Fibroblast of lung (primary cell): ENCODE measurements around the gene UGT3A2. TPM values are rescaled to one million over a fixed set of nuclear protein-coding genes. Genes with fewer than 3 reads are reported as not detected.

Source experiments
- DNase-seq, 2 donors: peaks; one replicate each; pipeline versions ENCODE4 v3.0.0 to v3.0.0-alpha.2; 2010; ENCODE audit warnings: low read depth in 2 of 2
- H2AFZ ChIP-seq: 2 replicates; pipeline ENCODE4 v1.5.1; 2012; ENCODE audit warnings: low read length, control low read depth, inconsistent platforms
- H3K27ac ChIP-seq: 2 replicates; pipeline ENCODE4 v1.5.1; 2011; ENCODE audit warnings: low read length, control low read depth; ENCODE audit not compliant: insufficient read depth
- H3K27me3 ChIP-seq: 2 replicates; pipeline ENCODE4 v1.5.1; 2011; ENCODE audit warnings: mild to moderate bottlenecking, low read length; ENCODE audit not compliant: control insufficient read depth, insufficient read depth
- H3K36me3 ChIP-seq: 2 replicates; pipeline ENCODE4 v1.5.1; 2011; ENCODE audit warnings: low read length; ENCODE audit not compliant: control insufficient read depth, insufficient read depth
- H3K4me1 ChIP-seq: 2 replicates; pipeline ENCODE4 v1.5.1; 2011; ENCODE audit warnings: low read length; ENCODE audit not compliant: control insufficient read depth, insufficient read depth; ENCODE audit errors: extremely low read depth
- H3K4me2 ChIP-seq: 2 replicates; pipeline ENCODE4 v1.5.1; 2011; ENCODE audit warnings: low read length, control low read depth; ENCODE audit not compliant: insufficient read depth; ENCODE audit errors: extremely low read depth
- H3K4me3 ChIP-seq, 4 experiments: fragments of 200-600 bp in 1 of 4; sonication (generic) in 1 of 4; replicated peaks in 1 of 4; 2 replicates each; pipeline ENCODE4 v1.5.1; 2011 to 2016; ENCODE audit warnings: low read length in 4 of 4, low read depth in 3 of 4, mild to moderate bottlenecking in 3 of 4, control low read depth in 2 of 4, inconsistent platforms in 1 of 4, mixed read lengths in 1 of 4; ENCODE audit not compliant: insufficient read depth in 1 of 4; ENCODE audit errors: control extremely low read depth in 1 of 4
- H3K79me2 ChIP-seq: 2 replicates; pipeline ENCODE4 v1.5.1; 2012; ENCODE audit warnings: mild to moderate bottlenecking, low read length, inconsistent platforms; ENCODE audit not compliant: control insufficient read depth, insufficient read depth
- H3K9ac ChIP-seq: 2 replicates; pipeline ENCODE4 v1.5.1; 2011; ENCODE audit warnings: mild to moderate bottlenecking, low read length, control low read depth; ENCODE audit not compliant: insufficient read depth
- H3K9me3 ChIP-seq: 2 replicates; pipeline ENCODE4 v1.5.1; 2012; ENCODE audit warnings: low read depth, low read length; ENCODE audit not compliant: control insufficient read depth, insufficient read depth
- H4K20me1 ChIP-seq: 2 replicates; pipeline ENCODE4 v1.5.1; 2011; ENCODE audit warnings: low read length; ENCODE audit not compliant: control insufficient read depth, insufficient read depth; ENCODE audit errors: extremely low read depth
- CTCF ChIP-seq, 2 donors: IDR thresholded peaks in 1 of 2; conservative IDR thresholded peaks in 1 of 2; 1 replicate in 1 of 2; 2 replicates in 1 of 2; pipeline ENCODE4 v1.5.1; 2011 to 2012; ENCODE audit warnings: low read length in 2 of 2, control low read depth in 1 of 2, inconsistent platforms in 1 of 2, low read depth in 1 of 2, mild to moderate bottlenecking in 1 of 2
- EZH2 ChIP-seq: IDR thresholded peaks from 2 replicates; pipeline ENCODE4 v1.5.1; 2012; ENCODE audit warnings: low read length, control low read depth, mild to moderate bottlenecking; ENCODE audit errors: missing control alignments
- polyA plus RNA-seq, 2 donors: library from polyadenylated mRNA; depleted of rRNA in 1 of 2; stranded (reverse) in 1 of 2; unstranded in 1 of 2; fragments of >200 nt; gene quantifications; 2 replicates each; pipeline ENCODE4 v1.2.1, GENCODE V29; 2011 to 2012; ENCODE audit warnings: missing spikeins in 1 of 2
- total RNA-seq: library from RNA; depleted of rRNA; stranded (reverse); fragments of >200 nt; gene quantifications from 2 replicates; pipeline ENCODE4 v1.2.1, GENCODE V29; 2014

UGT3A2 gene
- total and polyA plus RNA-seq, 2 donors (not counting 1 experiment from before 2014, with no cell fraction given), result not detected

GRCh38 chr5:36029914-36030313 is 36.8 kb downstream of the UGT3A2 start:
- Histone ChIP-seq H3K9me3 (no peaks in the 10 kb centered on the region), H3K4me1 (no peaks in the 10 kb centered on the region), H3K27ac (no peak overlapping the region), H3K4me3 (no peak overlapping the region), H3K4me2 (no peak overlapping the region), H3K36me3 (no peaks in the 10 kb centered on the region), H2AFZ (no peak overlapping the region), H3K27me3 (no peaks in the 10 kb centered on the region), H4K20me1 (no peaks in the 10 kb centered on the region), H3K79me2 (no peaks in the 10 kb centered on the region), H3K9ac (no peak overlapping the region)
- TF ChIP-seq EZH2 (no peak), CTCF (conservative IDR thresholded peaks at IDR 0.05 in 1 of 2, IDR thresholded peaks at IDR 0.05 in 1 of 2; ENCODE audit: low read depth in 1 of 2, low read length in 2 of 2) (no peak)
- DNase-seq, result no peak

DNA sequence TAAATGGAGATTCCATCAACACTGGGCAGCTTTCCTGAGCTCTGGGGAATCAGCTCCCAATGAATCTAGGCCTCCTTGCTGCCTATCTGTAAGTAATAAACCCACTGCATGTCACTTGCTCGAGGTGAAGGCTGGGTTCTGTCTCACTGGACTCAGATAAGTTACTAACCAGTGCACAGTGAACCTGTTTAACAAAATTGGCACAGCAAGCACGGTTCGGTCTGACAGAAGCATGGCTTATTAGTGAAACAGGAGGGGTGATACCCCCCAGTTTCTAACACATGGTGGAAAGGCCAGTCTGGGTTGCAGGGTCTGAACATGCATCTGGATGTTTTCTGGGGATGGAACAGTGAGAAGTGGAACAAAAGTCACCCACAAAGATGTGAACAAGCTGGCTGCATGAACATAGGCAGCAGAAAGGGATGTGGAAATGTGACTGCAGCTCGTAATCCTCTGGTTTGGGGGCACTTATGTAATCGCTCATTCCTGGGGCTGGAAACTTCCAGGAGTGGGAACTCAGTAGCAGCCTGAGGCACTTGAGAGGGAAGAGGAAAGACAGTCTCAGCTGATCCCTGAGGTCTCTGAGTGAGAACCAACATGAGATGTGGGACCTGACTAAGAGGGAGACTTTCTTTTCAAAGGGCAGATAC is 37.7 kb downstream of the UGT3A2 start:
- H3K27ac ChIP-seq, result no peak overlapping the region

GRCh38 chr5:36027711-36028110 is 39.0 kb downstream of the UGT3A2 start:
- H3K9me3 ChIP-seq, result no peaks in the 10 kb centered on the region

More for the DNA sequence above, 37.7 kb downstream of the UGT3A2 start:
- no peak overlapping the region for H3K4me3 ChIP-seq
- H3K4me2 ChIP-seq, result no peak overlapping the region
- H3K27me3 ChIP-seq, result no peaks in the 10 kb centered on the region
- no peaks in the 10 kb centered on the region for H3K79me2 ChIP-seq
- no peaks in the 10 kb centered on the region for H3K4me1 ChIP-seq
- H3K9ac ChIP-seq, result no peak overlapping the region
- no peaks in the 10 kb centered on the region for H4K20me1 ChIP-seq
- no peak overlapping the region for H2AFZ ChIP-seq
- no peak for DNase-seq
- no peaks in the 10 kb centered on the region for H3K9me3 ChIP-seq
- TF ChIP-seq EZH2 (no peak), CTCF (conservative IDR thresholded peaks at IDR 0.05 in 1 of 2, IDR thresholded peaks at IDR 0.05 in 1 of 2; ENCODE audit: low read depth in 1 of 2, low read length in 2 of 2) (no peak)
- H3K36me3 ChIP-seq, result no peaks in the 10 kb centered on the region

More at GRCh38 chr5:36027711-36028110, 39.0 kb downstream of the UGT3A2 start:
- H3K27ac ChIP-seq, result no peak overlapping the region
- H3K4me2 ChIP-seq, result no peak overlapping the region
- H2AFZ ChIP-seq, result no peak overlapping the region
- no peak overlapping the region for H3K9ac ChIP-seq
- H3K79me2 ChIP-seq, result no peaks in the 10 kb centered on the region
- no peaks in the 10 kb centered on the region for H4K20me1 ChIP-seq
- no peak for TF ChIP-seq CTCF (conservative IDR thresholded peaks at IDR 0.05 in 1 of 2, IDR thresholded peaks at IDR 0.05 in 1 of 2; ENCODE audit: low read depth in 1 of 2, low read length in 2 of 2)
- no peaks in the 10 kb centered on the region for H3K36me3 ChIP-seq
- no peak for DNase-seq
- H3K27me3 ChIP-seq, result no peaks in the 10 kb centered on the region
- H3K4me3 ChIP-seq, result no peak overlapping the region
- H3K4me1 ChIP-seq, result no peaks in the 10 kb centered on the region
